NB4 (cell line): Measurements from ENCODE around the gene OLIG1.

Source experiments
- POLR2A ChIP-seq: IDR thresholded peaks from 2 replicates; pipeline ENCODE4 v1.6.1; 2011; ENCODE audit warnings: mild to moderate bottlenecking; ENCODE audit not compliant: insufficient read length; ENCODE audit errors: extremely low read depth
- TF ChIP-seq, protein P1 (sequence below): IDR thresholded peaks from one replicate; pipeline ENCODE4 v1.5.1; 2012; ENCODE audit warnings: low read depth, low read length

DNA sequence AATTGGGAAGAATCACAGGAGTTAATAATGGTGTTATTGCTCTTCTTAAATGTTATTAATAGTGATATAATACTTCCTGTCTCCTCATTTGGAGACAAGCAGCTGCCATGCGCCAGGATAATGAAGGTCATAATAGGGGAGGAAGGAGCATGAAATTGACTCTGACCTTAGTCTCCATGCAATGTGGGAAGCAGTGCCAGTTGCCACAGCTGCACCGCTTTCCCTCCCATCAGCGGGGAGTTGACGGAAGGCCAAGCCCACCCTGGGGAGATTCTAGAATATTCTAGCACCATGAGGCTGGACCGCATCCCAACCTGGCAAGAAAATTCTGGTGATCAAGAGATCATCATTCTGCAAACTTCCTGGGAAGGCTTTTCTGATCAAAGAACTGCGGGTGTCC, 11.0 kb upstream of the OLIG1 start:
- TF ChIP-seq, protein P1, sequence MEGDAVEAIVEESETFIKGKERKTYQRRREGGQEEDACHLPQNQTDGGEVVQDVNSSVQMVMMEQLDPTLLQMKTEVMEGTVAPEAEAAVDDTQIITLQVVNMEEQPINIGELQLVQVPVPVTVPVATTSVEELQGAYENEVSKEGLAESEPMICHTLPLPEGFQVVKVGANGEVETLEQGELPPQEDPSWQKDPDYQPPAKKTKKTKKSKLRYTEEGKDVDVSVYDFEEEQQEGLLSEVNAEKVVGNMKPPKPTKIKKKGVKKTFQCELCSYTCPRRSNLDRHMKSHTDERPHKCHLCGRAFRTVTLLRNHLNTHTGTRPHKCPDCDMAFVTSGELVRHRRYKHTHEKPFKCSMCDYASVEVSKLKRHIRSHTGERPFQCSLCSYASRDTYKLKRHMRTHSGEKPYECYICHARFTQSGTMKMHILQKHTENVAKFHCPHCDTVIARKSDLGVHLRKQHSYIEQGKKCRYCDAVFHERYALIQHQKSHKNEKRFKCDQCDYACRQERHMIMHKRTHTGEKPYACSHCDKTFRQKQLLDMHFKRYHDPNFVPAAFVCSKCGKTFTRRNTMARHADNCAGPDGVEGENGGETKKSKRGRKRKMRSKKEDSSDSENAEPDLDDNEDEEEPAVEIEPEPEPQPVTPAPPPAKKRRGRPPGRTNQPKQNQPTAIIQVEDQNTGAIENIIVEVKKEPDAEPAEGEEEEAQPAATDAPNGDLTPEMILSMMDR = no peak
- no peak for TF ChIP-seq POLR2A
